Measurements from ENCODE around the gene GPC6.

The GPC6 gene

DNA sequence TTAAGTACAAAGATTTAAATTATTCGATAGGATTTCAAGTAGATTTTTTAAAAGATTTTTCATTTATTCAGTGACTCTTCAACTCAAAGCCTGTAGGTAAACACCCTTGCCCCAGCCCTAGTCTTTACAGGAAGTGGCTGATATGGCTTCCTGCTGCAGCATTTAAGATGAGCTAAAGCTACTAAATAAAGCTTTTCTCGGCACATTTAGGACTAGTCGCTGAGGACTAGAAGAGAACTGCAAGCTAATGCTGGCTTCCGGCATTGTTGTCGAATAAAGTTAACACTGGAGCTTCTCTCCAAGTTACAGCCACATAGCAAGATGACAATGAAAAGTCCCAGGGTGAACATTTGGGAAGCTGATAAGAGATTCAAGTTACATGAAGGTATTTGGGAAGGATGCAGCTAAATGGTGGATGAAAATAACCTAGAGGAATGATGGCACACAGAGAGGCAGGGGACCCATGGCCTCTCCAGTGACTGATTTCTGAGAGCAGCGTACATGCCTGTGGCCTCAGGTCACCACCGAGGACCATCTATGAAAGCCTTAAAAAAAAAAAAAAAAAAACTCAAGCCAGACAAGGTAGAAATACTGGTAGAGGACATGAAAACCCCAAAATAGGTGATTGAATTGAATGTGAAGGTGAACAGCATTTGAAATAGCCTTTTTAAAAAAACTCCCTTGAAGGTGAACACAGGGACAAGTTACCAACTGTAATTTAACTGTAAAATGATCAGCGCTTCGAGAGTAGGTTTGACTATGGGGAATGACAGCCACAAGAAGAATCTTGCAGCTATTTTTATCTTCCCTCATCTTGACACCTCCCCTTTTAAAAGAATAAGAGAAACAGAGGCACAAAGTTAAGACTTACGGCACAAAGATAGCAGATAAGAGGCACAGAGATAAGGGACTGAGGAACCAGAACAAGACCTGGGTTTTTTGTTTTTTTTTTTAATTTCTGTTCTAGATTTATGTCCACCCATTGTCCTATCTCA is 1097.5 kb downstream of the GPC6 start:
- DNase-seq (ENCODE audit: low read depth): no peak
- TF ChIP-seq, protein P1, sequence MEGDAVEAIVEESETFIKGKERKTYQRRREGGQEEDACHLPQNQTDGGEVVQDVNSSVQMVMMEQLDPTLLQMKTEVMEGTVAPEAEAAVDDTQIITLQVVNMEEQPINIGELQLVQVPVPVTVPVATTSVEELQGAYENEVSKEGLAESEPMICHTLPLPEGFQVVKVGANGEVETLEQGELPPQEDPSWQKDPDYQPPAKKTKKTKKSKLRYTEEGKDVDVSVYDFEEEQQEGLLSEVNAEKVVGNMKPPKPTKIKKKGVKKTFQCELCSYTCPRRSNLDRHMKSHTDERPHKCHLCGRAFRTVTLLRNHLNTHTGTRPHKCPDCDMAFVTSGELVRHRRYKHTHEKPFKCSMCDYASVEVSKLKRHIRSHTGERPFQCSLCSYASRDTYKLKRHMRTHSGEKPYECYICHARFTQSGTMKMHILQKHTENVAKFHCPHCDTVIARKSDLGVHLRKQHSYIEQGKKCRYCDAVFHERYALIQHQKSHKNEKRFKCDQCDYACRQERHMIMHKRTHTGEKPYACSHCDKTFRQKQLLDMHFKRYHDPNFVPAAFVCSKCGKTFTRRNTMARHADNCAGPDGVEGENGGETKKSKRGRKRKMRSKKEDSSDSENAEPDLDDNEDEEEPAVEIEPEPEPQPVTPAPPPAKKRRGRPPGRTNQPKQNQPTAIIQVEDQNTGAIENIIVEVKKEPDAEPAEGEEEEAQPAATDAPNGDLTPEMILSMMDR (conservative IDR thresholded peaks at IDR 0.05; ENCODE audit: low read depth, low read length): no peak
- H3K4me3 ChIP-seq (ENCODE audit: low read length): no peak overlapping the region

- no peak overlapping the region for H3K4me3 ChIP-seq (ENCODE audit: low read length)
- no peak for DNase-seq (ENCODE audit: low read depth)
- TF ChIP-seq, protein P1 (conservative IDR thresholded peaks at IDR 0.05; ENCODE audit: low read depth, low read length): no peak
Measured at GRCh38 chr13:94324767-94325540, 1098.3 kb downstream of the GPC6 start.

DNA sequence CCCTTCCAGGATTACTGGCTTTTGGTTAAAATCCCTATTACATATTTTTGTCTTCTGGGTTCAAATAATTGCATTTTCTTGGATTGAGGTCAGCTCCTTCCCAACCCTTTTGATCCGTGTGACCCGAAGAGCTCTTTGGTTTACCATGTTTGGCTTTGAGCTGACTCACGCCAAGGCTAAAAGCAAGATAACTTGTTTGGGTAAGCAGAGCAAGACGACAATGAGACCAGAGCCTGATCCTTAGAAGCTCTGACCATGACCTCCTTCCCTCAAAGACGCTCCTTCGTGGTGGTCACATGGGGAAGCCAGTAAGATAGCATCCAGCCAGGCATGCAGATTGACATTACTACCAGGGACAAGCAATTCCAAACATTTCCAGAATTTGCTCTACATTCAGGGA is 1099.0 kb downstream of the GPC6 start:
- no peak overlapping the region for H3K4me3 ChIP-seq (ENCODE audit: low read length)
- TF ChIP-seq, protein P1 (conservative IDR thresholded peaks at IDR 0.05; ENCODE audit: low read depth, low read length): no peak
- DNase-seq (ENCODE audit: low read depth): no peak

- TF ChIP-seq, protein P1 (conservative IDR thresholded peaks at IDR 0.05; ENCODE audit: low read depth, low read length): no peak
- DNase-seq (ENCODE audit: low read depth): no peak
- H3K4me3 ChIP-seq (ENCODE audit: low read length): no peak overlapping the region
Measured at GRCh38 chr13:94327318-94327717, 1100.7 kb downstream of the GPC6 start.

GRCh38 chr13:94328381-94329041 is 1101.9 kb downstream of the GPC6 start:
- H3K4me3 ChIP-seq (ENCODE audit: low read length): no peak overlapping the region
- TF ChIP-seq, protein P1 (conservative IDR thresholded peaks at IDR 0.05; ENCODE audit: low read depth, low read length): no peak
- DNase-seq (ENCODE audit: low read depth): no peak

DNA sequence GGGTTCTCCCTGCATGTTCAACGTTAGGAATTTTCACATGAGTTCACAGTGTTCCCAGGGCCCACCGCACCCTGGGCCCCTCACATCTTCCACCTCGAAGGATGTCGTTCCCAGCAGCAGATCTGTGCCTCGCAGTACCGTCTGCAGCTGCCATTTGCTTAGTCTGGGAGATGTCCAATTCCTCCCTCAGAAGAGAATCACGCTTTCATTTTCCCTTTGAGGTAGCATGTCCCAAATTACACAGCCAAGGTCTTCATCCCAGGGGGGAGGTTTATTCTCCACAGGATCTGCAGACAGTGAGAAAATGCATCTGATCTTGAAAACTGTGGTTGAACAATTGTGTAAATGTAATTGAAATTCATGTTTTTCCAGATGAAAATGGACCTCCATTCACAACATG is 1102.7 kb downstream of the GPC6 start:
- no peak for DNase-seq (ENCODE audit: low read depth)
- H3K4me3 ChIP-seq (ENCODE audit: low read length): no peak overlapping the region

More for the DNA sequence above, 1102.7 kb downstream of the GPC6 start:
- TF ChIP-seq, protein P1 (conservative IDR thresholded peaks at IDR 0.05; ENCODE audit: low read depth, low read length): no peak
